ENCODE measurements around the gene CENPH.

The CENPH gene

GRCh38 chr5:69149676-69150010 lies 39.7 kb upstream of the CENPH start:
- Histone ChIP-seq H3K4me1 (ENCODE audit: insufficient read depth, poor library complexity, severe bottlenecking) (no peaks in the 10 kb centered on the region), H3K27ac (ENCODE audit: poor library complexity, severe bottlenecking) (no peak overlapping the region), H3K9me3 (ENCODE audit: severe bottlenecking) (no peaks in the 10 kb centered on the region), H3K4me3 (ENCODE audit: severe bottlenecking) (no peak overlapping the region), H3K27me3 (ENCODE audit: insufficient read depth, poor library complexity, severe bottlenecking) (no peaks in the 10 kb centered on the region), H3K36me3 (ENCODE audit: low read depth) (no peaks in the 10 kb centered on the region)
- no peak for DNase-seq (ENCODE audit: low spot score)
- no peak for TF ChIP-seq CTCF (IDR thresholded peaks at IDR 0.05; ENCODE audit: poor library complexity, severe bottlenecking)
- no peak for ATAC-seq (ENCODE audit: low read depth)

- H3K27ac ChIP-seq (ENCODE audit: poor library complexity, severe bottlenecking) = no peak overlapping the region
- H3K4me3 ChIP-seq (ENCODE audit: severe bottlenecking) = no peak overlapping the region
- no peaks in the 10 kb centered on the region for H3K27me3 ChIP-seq (ENCODE audit: insufficient read depth, poor library complexity, severe bottlenecking)
- ATAC-seq (ENCODE audit: low read depth) (no peak), DNase-seq (ENCODE audit: low spot score) (no peak)
- H3K36me3 ChIP-seq (ENCODE audit: low read depth) = no peaks in the 10 kb centered on the region
- no peaks in the 10 kb centered on the region for H3K4me1 ChIP-seq (ENCODE audit: insufficient read depth, poor library complexity, severe bottlenecking)
- no peaks in the 10 kb centered on the region for H3K9me3 ChIP-seq (ENCODE audit: severe bottlenecking)
- TF ChIP-seq CTCF (IDR thresholded peaks at IDR 0.05; ENCODE audit: poor library complexity, severe bottlenecking) = no peak
These were observed 36.7 kb upstream of the CENPH start for GRCh38 chr5:69152731-69153130.

- no peak for TF ChIP-seq CTCF (IDR thresholded peaks at IDR 0.05; ENCODE audit: poor library complexity, severe bottlenecking)
- no peaks in the 10 kb centered on the region for H3K36me3 ChIP-seq (ENCODE audit: low read depth)
- no peaks in the 10 kb centered on the region for H3K9me3 ChIP-seq (ENCODE audit: severe bottlenecking)
- no peaks in the 10 kb centered on the region for H3K4me1 ChIP-seq (ENCODE audit: insufficient read depth, poor library complexity, severe bottlenecking)
- H3K4me3 ChIP-seq (ENCODE audit: severe bottlenecking) = no peak overlapping the region
- no peaks in the 10 kb centered on the region for H3K27me3 ChIP-seq (ENCODE audit: insufficient read depth, poor library complexity, severe bottlenecking)
- ATAC-seq (ENCODE audit: low read depth) = no peak
- H3K27ac ChIP-seq (ENCODE audit: poor library complexity, severe bottlenecking) = no peak overlapping the region
- DNase-seq (ENCODE audit: low spot score) = no peak
These were observed 32.9 kb upstream of the CENPH start for GRCh38 chr5:69156456-69156855.

- DNase-seq (ENCODE audit: low spot score) = no peak
- Histone ChIP-seq H3K27me3 (ENCODE audit: insufficient read depth, poor library complexity, severe bottlenecking) (no peaks in the 10 kb centered on the region), H3K4me3 (ENCODE audit: severe bottlenecking) (no peak overlapping the region), H3K9me3 (ENCODE audit: severe bottlenecking) (no peaks in the 10 kb centered on the region), H3K27ac (ENCODE audit: poor library complexity, severe bottlenecking) (no peak overlapping the region), H3K4me1 (ENCODE audit: insufficient read depth, poor library complexity, severe bottlenecking) (no peaks in the 10 kb centered on the region), H3K36me3 (ENCODE audit: low read depth) (no peaks in the 10 kb centered on the region)
- ATAC-seq (ENCODE audit: low read depth) = no peak
- no peak for TF ChIP-seq CTCF (IDR thresholded peaks at IDR 0.05; ENCODE audit: poor library complexity, severe bottlenecking)
These were observed 31.3 kb upstream of the CENPH start for GRCh38 chr5:69158039-69158438.

GRCh38 chr5:69160651-69161050 lies 28.7 kb upstream of the CENPH start:
- H3K36me3 ChIP-seq (ENCODE audit: low read depth) = no peaks in the 10 kb centered on the region
- no peak overlapping the region for H3K27ac ChIP-seq (ENCODE audit: poor library complexity, severe bottlenecking)
- no peaks in the 10 kb centered on the region for H3K27me3 ChIP-seq (ENCODE audit: insufficient read depth, poor library complexity, severe bottlenecking)
- no peak for DNase-seq (ENCODE audit: low spot score)
- TF ChIP-seq CTCF (IDR thresholded peaks at IDR 0.05; ENCODE audit: poor library complexity, severe bottlenecking) = no peak
- ATAC-seq (ENCODE audit: low read depth) = no peak
- H3K9me3 ChIP-seq (ENCODE audit: severe bottlenecking) = no peaks in the 10 kb centered on the region
- no peaks in the 10 kb centered on the region for H3K4me1 ChIP-seq (ENCODE audit: insufficient read depth, poor library complexity, severe bottlenecking)
- H3K4me3 ChIP-seq (ENCODE audit: severe bottlenecking) = no peak overlapping the region

All from RWPE2 (cell line).